Measurements from ENCODE around the gene GLI3. TPM values are rescaled to one million over a fixed set of nuclear protein-coding genes. Genes with fewer than 3 reads are reported as not detected.

The GLI3 gene
- total and polyA plus RNA-seq, 10 of the 15 experiments (the other 5 are each of a cell fraction or from before 2014, with no cell fraction given) = 0.01 TPM; not detected in 8

DNA sequence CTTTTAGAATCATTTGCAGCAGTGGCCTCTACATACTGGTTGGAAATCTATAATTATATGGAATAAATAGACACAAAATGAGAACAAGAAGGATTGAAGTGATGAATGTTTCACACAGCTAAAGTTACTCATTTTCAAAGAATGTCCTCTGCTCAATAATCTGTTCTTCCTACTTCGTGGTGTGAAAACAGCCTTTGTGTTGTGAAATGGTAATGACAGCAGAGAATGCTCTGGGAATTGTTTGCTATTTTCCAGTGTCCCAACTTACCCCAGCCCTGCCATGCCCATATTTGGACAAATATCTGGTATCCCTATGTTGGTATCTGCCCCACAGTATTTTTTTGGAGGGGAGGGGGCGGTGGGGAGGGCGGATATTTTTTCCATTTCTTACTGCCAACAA, 130.4 kb downstream of the GLI3 start:
- H3K4me3 ChIP-seq = no peak overlapping the region
- no peak overlapping the region for H2AFZ ChIP-seq (ENCODE audit: control insufficient read depth, low read depth, low read length)
- ChIA-PET SMC1A (ENCODE audit: uncharacterized antibody, unreplicated experiment) (no interaction called here), POLR2A (no interaction called here), CTCF (no interaction called here), RAD21 (ENCODE audit: unreplicated experiment) (no interaction called here)
- no peak overlapping the region for H3K27ac ChIP-seq (ENCODE audit: control insufficient read depth, insufficient read depth)
- no peaks in the 10 kb centered on the region for H3K27me3 ChIP-seq (replicated peaks in 1 of 2; ENCODE audit: control insufficient read depth in 2 of 2, insufficient read depth in 2 of 2, low read length in 1 of 2)
- no peaks in the 10 kb centered on the region for H4K20me1 ChIP-seq (ENCODE audit: control insufficient read depth, insufficient read depth)
- WGBS (ENCODE audit: insufficient coverage, insufficient replicate concordance, low lambda C conversion rate, missing lambda C conversion rate) = 0% methylated on average over 2 of the region's 3 CpGs
- H3K4me1 ChIP-seq (ENCODE audit: control insufficient read depth, insufficient read depth, low read length) = no peaks in the 10 kb centered on the region
- H3K79me2 ChIP-seq (ENCODE audit: control insufficient read depth, insufficient read depth, low read length) = no peaks in the 10 kb centered on the region
- H3K9ac ChIP-seq (ENCODE audit: control insufficient read depth, insufficient read depth, low read length) = no peak overlapping the region
- BruUV-seq (replicated peaks) = no TSS peak
- no peaks in the 10 kb centered on the region for H3K9me3 ChIP-seq (replicated peaks; ENCODE audit: control insufficient read depth, insufficient read depth, low read length)
- H3K4me2 ChIP-seq (ENCODE audit: control insufficient read depth, insufficient read depth) = no peak overlapping the region
- DNase-seq (ENCODE audit: low read depth, low spot score) (no peak), FAIRE-seq (no peak), ATAC-seq (no peak)
- no peaks in the 10 kb centered on the region for H3K36me3 ChIP-seq (ENCODE audit: control insufficient read depth in 2 of 2, insufficient read depth in 2 of 2, low read length in 1 of 2)
- in situ Hi-C loops (cut with MboI) = no loop called here
- TF ChIP-seq IKZF2 (IDR thresholded peaks at IDR 0.05) (no peak), NR2C2 (IDR thresholded peaks at IDR 0.05; ENCODE audit: borderline replicate concordance, control insufficient read depth, insufficient read length, low read depth) (no peak), TCF3 (IDR thresholded peaks at IDR 0.05; ENCODE audit: borderline replicate concordance, insufficient read depth, low read depth, low read length) (no peak), TCF7 (IDR thresholded peaks at IDR 0.05; ENCODE audit: borderline replicate concordance) (no peak), POLR2AphosphoS5 (IDR thresholded peaks at IDR 0.05; ENCODE audit: low read length) (no peak), EZH2 (IDR thresholded peaks at IDR 0.05; ENCODE audit: borderline replicate concordance, control insufficient read depth, low read depth, low read length) (no peak), RUNX3 (IDR thresholded peaks at IDR 0.05; ENCODE audit: low read length) (no peak), POU2F2 (IDR thresholded peaks at IDR 0.05; ENCODE audit: borderline replicate concordance, low read depth, low read length) (no peak), CHD2 (IDR thresholded peaks at IDR 0.05; ENCODE audit: borderline replicate concordance, low read depth, low read length) (no peak), POLR2A (IDR thresholded peaks at IDR 0.05; ENCODE audit: low read depth, low read length) (no peak), CBX3 (IDR thresholded peaks at IDR 0.05; ENCODE audit: borderline replicate concordance, low read depth) (no peak), TARDBP (IDR thresholded peaks at IDR 0.05; ENCODE audit: borderline replicate concordance) (no peak)
- TF ChIP-seq, protein P1, sequence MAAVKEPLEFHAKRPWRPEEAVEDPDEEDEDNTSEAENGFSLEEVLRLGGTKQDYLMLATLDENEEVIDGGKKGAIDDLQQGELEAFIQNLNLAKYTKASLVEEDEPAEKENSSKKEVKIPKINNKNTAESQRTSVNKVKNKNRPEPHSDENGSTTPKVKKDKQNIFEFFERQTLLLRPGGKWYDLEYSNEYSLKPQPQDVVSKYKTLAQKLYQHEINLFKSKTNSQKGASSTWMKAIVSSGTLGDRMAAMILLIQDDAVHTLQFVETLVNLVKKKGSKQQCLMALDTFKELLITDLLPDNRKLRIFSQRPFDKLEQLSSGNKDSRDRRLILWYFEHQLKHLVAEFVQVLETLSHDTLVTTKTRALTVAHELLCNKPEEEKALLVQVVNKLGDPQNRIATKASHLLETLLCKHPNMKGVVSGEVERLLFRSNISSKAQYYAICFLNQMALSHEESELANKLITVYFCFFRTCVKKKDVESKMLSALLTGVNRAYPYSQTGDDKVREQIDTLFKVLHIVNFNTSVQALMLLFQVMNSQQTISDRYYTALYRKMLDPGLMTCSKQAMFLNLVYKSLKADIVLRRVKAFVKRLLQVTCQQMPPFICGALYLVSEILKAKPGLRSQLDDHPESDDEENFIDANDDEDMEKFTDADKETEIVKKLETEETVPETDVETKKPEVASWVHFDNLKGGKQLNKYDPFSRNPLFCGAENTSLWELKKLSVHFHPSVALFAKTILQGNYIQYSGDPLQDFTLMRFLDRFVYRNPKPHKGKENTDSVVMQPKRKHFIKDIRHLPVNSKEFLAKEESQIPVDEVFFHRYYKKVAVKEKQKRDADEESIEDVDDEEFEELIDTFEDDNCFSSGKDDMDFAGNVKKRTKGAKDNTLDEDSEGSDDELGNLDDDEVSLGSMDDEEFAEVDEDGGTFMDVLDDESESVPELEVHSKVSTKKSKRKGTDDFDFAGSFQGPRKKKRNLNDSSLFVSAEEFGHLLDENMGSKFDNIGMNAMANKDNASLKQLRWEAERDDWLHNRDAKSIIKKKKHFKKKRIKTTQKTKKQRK (IDR thresholded peaks at IDR 0.05; ENCODE audit: low read depth, low read length) = no peak
- TF ChIP-seq, protein P2, sequence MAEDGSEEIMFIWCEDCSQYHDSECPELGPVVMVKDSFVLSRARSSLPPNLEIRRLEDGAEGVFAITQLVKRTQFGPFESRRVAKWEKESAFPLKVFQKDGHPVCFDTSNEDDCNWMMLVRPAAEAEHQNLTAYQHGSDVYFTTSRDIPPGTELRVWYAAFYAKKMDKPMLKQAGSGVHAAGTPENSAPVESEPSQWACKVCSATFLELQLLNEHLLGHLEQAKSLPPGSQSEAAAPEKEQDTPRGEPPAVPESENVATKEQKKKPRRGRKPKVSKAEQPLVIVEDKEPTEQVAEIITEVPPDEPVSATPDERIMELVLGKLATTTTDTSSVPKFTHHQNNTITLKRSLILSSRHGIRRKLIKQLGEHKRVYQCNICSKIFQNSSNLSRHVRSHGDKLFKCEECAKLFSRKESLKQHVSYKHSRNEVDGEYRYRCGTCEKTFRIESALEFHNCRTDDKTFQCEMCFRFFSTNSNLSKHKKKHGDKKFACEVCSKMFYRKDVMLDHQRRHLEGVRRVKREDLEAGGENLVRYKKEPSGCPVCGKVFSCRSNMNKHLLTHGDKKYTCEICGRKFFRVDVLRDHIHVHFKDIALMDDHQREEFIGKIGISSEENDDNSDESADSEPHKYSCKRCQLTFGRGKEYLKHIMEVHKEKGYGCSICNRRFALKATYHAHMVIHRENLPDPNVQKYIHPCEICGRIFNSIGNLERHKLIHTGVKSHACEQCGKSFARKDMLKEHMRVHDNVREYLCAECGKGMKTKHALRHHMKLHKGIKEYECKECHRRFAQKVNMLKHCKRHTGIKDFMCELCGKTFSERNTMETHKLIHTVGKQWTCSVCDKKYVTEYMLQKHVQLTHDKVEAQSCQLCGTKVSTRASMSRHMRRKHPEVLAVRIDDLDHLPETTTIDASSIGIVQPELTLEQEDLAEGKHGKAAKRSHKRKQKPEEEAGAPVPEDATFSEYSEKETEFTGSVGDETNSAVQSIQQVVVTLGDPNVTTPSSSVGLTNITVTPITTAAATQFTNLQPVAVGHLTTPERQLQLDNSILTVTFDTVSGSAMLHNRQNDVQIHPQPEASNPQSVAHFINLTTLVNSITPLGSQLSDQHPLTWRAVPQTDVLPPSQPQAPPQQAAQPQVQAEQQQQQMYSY (CRISPR knock-in tag; IDR thresholded peaks at IDR 0.05) = no peak
- TF ChIP-seq, protein P3, sequence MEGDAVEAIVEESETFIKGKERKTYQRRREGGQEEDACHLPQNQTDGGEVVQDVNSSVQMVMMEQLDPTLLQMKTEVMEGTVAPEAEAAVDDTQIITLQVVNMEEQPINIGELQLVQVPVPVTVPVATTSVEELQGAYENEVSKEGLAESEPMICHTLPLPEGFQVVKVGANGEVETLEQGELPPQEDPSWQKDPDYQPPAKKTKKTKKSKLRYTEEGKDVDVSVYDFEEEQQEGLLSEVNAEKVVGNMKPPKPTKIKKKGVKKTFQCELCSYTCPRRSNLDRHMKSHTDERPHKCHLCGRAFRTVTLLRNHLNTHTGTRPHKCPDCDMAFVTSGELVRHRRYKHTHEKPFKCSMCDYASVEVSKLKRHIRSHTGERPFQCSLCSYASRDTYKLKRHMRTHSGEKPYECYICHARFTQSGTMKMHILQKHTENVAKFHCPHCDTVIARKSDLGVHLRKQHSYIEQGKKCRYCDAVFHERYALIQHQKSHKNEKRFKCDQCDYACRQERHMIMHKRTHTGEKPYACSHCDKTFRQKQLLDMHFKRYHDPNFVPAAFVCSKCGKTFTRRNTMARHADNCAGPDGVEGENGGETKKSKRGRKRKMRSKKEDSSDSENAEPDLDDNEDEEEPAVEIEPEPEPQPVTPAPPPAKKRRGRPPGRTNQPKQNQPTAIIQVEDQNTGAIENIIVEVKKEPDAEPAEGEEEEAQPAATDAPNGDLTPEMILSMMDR (IDR thresholded peaks at IDR 0.05 in 2 of 3, conservative IDR thresholded peaks at IDR 0.05 in 1 of 3; ENCODE audit: control insufficient read depth in 2 of 3, extremely low read depth in 1 of 3, insufficient read depth in 1 of 3, low read depth in 3 of 3, low read length in 3 of 3) = no peak
- TF ChIP-seq, protein P4, sequence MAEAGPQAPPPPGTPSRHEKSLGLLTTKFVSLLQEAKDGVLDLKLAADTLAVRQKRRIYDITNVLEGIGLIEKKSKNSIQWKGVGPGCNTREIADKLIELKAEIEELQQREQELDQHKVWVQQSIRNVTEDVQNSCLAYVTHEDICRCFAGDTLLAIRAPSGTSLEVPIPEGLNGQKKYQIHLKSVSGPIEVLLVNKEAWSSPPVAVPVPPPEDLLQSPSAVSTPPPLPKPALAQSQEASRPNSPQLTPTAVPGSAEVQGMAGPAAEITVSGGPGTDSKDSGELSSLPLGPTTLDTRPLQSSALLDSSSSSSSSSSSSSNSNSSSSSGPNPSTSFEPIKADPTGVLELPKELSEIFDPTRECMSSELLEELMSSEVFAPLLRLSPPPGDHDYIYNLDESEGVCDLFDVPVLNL (IDR thresholded peaks at IDR 0.05; ENCODE audit: low read depth, low read length) = no peak
- intact Hi-C loops (cut with micrococcal nuclease; ENCODE audit: unreplicated experiment) = no loop called here

Data from GM12878 (cell line).